Measurements from ENCODE around the gene EIF4A2.

GRCh38 chr3:186783058-186783730, at the start of gene EIF4A2:
- TF ChIP-seq CTCF (conservative IDR thresholded peaks at IDR 0.05; ENCODE audit: low read depth, low read length) (no peak), EZH2 (IDR thresholded peaks at IDR 0.05; ENCODE audit: borderline replicate concordance, low read depth, low read length, poor library complexity, severe bottlenecking) (no peak)
